A204.1 (cell line): Measurements from ENCODE around the gene IQCN.

Experiments used
- FAIRE-seq: peaks from 2 replicates; lab custom pipeline; 2012; peaks lifted over from hg19 to GRCh38; lab: Jason Lieb, UNC

The IQCN gene

DNA sequence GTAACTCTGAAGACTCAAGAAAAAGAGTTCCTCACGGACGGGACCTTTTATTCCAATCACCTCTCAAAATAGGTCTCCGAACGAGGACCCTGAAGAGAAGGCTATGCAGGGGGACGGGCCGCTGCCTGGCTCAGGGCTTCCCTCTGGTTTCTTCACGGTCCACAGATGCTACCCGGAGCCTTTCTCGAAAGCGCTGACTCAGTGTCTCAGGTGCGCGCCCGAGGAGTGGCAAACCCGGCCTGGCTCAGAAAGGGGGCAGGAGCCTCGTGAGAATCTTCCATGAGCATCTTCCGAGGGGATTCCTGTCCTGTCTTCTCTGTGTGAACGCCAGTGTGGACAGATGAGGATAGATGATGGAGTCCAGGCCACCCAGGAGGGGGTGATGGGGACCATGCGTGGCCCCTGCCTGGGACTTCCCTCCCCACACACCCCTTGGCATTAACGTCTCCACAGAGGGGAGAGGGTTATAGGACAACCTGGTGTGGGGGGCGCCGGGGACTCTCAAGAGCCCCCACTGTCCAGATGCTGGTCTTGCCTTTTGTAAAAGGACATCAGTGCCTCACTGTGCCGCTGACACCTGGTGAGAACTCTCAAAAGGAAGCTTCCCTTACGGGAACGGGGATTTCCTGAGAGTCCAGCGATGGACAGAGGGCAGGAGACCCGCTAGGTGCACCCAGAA lies 32.1 kb upstream of the IQCN start:
- FAIRE-seq: no peak

DNA sequence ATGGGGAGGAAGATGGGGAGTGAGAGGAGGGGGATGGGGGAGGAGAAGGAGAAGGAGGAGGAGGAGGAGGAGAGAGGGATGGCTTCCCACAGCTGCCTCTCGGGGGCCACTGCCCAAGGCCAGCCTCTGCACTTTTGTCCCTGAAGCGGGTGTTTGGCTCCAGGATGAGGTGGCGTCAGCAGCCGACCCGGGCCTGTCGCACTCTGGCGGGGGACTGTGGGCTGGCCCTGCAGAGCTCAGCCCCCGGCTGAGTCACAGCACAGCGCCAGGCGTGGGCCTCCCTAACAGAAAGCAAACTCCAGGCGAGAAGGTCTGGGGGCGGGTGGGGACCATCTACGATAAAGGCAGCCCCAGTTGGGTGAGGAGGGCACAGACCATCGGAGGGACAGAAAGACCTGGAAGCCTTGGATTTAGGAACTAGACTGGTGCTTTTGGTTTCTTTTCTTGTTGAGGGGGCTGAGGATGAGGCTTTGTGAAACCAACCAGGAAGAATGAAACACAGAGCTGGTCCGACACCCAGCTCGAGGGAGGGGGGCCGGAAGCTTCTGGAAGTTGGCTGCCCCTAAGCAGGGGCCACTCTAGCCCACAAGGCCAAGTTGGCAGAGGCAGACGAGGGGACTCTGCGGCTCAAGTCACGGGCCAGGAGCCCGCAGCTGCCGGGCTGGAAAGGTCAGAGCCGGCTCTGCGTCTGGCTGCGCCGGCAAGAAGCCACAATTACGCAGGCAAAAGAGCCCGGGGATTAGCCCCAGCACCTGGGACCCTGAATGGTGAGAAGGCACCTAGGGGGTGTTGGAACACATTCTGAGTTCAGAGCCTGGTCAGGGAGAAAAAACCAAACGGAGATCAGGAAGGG lies 30.4 kb upstream of the IQCN start:
- FAIRE-seq: no peak

DNA sequence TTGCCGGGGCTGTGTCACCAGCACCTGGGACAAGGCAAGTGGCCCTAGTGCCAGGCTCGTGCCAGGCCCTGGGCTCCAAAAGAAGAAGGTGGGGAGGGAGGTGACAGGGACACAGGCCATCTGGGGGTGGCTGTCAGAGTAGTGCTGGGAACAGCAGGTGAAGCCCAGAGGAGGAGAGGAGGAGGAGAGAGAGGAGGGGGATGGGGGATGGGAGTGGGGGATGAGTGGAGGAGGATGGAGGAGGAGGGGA lies 29.9 kb upstream of the IQCN start:
- no peak for FAIRE-seq

DNA sequence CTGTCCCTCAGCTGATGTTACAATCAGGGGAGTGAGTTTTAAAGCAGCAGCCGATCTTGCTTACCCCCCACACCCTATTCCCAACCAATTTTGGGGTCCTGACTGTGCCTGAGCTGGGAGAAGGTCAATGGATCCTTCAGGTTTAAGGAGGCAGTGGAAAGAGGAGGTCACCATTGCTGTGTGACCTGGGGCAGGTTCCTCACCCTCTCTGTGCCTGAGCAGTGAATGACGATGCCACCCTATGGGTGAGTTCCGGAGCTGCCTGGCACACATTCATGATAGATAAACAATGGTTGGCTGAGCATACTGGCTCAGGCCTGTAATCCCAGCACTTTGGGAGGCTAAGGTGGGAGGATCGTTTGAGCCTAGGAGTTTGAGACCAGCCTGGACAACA lies 27.5 kb upstream of the IQCN start:
- no peak for FAIRE-seq

DNA sequence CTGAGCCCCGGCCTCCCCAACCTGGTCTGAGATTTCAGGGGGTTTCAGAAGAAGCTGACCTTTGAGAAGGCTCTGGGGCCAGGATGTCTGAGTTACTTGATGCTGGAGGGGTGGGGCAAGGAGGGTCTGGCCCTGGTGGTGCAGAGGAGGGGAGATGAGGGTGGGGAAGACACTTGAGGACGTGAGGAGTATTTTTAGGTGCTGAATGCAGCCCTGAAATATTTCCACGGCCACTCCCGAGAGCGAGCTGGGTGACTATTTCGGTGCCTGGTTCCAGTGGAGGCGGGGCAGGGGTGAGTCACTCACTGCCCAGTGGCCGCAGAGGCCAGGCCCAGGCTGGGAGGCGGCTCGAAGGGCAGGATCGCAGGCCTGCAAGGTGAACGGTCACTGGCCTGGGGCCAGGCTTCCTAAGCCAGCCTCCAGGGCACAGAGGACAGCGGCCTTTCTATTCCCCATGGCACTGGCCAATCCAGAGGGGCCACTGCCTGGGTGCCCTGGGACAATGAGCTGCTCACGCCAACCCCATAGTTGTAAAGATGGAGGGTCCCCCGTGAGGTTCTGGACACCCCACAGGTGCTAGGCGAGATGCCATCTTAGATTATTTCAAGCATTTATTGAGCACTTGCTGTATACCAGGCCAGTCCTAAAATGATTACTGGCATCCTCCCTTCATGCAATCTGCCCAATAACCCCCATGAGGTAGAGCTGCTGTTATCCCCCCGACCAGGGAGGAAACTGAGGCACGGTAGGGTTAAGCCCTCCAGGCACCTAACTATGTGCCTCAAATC lies 26.9 kb upstream of the IQCN start:
- no peak for FAIRE-seq

DNA sequence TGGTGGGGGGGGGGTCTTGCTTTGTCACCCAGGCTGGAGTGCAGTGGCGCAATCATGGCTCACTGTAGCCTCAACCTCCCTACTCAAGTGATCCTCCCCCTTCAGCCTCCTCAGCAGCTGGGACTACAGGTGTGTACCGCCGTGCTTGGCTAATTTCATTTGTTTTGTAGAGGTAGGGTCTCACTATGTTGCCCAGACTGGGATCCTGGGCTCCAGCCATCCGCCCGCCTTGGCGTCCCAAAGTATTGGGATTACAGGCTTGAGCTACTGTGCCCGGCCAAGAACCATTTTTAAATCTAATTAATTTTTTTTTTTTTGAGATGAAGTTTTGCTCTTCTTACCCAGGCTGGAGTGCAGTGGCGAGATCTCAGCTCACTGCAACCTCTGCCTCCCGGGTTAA lies 25.4 kb upstream of the IQCN start:
- FAIRE-seq: no peak

DNA sequence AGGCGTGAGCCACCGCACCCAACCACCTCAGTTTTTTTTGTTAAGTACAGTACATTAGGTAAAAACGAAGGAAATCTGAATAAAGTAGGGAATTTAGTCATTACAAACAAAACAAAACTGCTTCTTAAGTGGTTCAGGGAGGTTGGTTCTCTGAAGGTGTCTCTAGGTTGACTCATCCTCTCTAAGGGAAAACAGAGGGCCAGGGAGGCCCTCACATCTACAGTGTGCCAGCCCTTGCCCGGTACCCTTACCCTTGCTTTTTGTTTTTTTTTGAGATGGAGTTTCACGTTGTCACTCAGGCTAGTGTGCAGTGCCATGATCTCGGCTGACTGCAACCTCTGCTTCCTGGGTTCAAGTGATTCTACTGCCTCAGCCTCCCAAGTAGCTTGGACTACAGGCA lies 24.3 kb upstream of the IQCN start:
- FAIRE-seq: no peak

DNA sequence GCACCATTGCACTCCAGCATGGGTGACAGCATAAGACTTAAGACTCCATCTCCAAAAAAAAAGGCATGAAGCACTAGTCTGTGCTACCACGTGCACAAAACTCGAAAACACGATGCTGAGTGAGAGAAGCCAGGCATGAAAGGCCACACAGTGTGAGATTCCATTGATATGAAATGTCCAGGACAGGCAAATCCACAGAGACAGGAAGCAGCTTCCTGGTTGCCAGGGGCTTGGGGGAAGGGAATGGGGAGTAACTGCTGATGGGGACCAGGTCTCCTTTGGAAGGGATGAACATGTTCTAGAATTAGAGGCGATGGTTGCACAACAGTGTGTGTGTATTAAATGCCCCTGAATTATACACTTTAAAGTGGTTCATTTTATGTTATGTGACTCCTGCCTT lies 23.1 kb upstream of the IQCN start:
- FAIRE-seq: no peak

DNA sequence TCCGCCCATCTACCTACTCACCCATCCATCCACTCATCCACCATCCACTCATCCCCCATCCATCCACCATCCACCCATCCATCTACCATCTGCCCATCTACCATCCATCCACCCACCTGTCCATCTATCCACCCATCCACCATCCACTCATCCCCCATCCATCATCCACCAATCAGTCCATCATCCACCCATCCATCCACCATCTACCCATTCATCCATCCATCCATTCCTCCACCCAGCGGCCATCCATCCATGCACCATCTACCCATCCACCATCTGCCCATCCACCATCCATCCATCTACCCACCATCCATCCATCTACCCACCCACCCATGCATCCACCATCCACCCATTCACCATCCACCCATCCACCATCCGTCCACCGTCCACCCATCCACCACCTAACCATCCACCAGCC lies 20.8 kb upstream of the IQCN start:
- no peak for FAIRE-seq

DNA sequence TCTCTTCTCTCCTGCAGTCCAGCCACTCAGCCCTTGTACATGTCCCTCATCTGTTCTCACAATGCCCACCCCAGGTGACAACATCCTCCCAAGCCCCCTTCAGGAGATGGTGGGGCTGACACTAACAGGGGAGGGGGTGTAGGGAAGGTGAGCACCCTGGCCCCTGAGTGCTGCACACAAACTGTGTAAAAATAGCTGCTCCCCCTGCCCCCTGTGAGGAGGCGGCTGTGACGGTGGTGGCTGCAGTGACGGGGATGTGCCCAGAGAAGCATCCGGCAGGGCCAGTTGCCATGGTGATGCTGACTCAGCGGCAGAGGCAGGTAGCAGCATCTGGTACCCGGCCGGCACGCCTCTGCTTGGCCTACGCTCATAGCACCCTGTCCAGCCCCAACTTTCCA lies 20.2 kb upstream of the IQCN start:
- FAIRE-seq: no peak

DNA sequence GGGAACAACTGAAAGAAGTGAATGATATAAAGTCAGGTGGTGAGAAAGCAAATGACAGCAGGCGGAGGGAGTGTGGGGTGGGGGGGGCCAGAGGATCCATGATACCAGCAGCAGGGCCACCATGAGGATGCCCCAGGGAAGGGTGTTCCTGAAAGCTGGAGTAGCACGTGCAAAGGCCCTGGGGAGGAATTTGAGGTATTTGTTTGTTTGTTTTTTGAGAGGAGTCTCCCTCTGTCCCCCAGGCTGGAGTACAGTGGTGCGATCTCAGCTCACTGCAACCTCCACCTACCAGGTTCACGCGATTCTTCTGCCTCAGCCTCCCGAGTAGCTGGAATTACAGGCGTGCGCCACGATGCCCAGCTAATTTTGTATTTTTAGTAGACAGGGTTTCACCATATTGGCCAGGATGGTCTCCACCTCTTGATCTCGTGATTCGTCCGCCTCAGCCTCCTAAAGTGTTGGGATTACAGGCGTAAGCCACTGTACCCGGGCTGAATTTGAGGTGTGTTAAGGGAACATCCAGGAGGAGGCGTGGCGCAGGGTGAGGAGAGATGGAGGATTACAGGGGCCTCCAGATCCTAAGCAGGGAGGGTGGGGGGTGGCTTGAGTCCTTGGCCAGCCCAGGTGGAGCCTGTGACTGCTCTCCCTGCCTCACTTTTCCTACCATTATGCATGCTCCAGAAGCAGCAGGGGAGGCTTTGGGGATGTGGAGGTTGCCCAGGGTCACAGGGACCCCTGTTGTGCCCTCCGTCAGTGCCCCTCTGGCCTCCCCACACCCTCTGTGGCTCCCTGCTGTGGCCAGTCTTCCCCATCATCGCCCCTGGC lies 19.6 kb upstream of the IQCN start:
- FAIRE-seq: no peak

DNA sequence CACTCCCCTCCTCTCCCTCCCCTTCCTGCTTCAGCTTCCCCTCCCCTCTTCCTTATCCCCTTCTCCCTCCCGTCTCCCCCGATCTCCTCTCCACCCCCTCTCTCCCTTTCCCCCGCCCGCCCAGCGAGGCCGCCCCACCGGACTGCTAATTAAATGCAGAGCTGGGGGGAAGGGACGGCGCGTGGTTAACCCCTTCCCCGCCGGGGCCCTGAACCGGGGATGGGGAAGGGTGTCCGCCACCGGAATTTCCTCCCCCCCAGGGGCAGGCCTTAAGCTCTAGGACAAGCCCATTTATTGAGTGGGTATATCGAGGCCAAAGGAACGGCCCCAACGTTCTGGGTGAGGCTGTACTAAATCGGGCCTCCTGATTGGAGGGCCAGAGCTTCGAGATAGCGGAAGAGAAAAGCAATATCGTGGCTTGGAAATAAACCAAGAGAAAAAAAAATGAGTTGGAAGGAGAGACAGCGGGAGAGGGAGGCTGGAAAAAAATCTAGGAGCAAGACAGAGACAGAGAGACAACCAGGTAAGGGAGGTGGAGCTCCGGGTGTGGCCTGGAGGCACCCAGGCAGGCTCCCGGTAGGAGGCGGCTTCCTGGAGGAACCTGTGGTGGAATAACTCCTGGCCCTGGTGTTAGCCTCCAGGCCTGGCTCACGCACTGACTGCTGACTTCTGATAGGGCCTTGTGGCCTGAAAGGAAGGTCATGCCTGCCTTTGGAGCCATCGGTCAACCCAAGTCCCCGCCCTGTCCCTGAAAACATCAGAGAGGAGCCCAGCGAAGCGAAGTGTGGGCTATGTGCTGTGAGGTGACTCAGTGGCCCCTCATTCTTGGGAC lies 18.8 kb upstream of the IQCN start:
- no peak for FAIRE-seq

DNA sequence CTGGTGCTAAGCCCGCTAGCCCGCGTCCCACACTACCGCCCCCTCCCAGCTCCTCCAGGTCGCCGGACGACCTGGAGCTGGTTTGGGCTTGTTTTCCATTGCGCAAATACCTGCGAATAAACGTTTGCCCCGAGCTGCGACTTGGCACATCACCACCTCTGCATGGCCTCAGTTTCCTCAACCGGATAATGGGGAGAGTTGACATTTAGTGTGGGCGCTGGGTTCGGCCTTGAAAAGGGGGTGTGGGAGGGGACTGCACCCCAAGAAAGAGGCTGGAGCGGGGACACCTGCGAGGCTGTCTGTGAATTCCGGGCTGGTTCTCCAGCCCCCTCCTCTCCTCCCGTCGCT lies 18.2 kb upstream of the IQCN start:
- no peak for FAIRE-seq

DNA sequence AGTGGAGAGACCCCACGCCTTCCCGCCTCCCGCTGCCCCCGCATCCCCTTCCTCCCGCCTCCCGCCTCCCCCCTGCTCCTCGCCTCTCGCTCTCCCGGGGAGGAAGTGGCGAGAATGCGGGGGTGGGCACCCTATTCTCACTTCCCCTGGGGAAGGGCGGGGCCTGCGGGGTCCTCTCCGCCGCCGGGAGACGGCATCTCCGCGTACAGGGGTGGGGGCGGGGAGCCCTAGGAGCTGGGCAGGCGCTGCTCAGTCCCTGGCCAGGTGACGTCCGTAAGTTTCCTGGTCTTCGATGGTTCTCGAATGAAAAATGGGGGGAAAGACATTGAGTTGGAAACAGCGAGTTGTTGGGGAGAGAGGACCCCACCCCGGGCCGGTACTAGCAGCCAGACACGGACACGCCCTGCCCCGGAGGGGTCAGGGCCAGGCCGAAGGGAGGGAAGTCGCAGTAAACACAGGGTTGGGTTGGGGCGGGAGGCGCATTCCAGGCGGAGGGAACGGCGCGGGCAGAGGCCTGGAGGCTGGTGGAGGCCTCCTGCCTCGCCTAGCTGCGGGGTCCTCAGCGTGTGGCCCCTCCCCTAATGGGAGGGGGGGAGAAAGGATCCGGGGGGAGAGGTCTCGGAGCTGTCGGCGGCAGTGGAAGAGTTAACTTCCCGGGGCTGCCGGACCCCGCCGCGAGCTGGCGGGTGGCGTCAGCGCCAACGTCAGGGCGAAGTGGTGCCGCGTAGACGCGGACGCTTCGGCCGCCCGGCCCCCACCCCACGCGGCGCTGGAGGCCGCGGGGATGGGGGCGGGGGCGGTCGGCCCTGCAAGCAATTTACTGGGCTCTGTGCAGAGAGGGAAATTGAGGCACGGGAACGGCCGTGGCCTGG lies 17.6 kb upstream of the IQCN start:
- FAIRE-seq: no peak

DNA sequence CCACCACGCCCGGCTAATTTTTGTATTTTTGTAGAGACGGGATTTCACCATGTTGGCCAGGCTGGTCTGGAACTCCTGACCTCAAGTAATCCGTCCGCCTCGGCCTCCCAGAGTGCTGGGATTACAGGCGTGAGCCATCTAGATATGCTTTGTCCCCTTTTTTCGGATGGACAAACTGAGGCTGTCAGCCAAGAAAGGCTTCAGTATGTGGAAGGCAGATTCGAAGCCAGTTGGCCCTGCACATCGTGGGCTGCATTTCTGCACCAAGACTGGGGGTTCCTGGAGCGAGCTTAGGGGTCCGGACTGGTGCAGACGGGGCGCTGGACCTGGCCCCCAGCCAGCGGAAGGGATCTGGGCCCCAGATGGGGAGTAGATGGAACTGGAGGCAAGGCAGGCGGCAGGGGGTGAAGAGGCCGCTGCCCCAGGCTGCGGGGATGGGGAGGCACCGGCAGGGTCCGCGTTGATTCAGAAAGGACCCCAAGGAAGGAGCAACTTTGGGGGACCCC lies 16.8 kb upstream of the IQCN start:
- no peak for FAIRE-seq

DNA sequence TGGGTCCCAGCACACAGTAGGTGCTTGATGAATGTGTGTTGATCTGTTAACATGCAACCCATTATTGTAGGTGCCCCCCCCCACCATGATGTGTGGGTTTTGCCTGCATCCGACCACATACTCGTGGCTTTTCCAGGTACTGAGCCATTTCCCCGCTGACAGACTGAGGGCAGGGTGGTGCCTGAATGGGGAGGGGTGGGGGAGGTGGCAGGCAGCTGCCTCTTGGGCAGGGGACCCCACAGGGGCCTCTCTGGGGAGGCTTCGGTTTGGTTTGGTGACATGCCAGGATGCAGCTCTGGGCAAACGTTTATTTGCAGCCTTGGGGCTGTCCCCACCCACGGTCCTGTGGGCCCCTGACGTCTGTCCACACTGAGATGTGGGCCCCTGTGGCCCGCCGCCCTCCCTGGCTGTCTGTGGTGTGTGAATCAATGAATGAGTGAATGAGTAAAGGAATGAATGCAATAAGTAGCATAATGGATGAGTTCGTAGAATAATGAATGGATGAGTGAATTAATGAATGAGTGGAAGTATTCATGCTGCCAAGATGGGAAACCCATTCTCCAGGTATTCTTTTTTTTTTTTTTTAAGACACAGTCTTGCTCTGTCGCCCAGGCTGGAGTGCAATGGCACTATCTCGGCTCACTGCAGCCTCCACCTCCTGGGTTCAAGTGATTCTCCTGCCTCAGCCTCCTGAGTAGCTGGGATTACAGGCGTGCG lies 16.2 kb upstream of the IQCN start:
- no peak for FAIRE-seq

DNA sequence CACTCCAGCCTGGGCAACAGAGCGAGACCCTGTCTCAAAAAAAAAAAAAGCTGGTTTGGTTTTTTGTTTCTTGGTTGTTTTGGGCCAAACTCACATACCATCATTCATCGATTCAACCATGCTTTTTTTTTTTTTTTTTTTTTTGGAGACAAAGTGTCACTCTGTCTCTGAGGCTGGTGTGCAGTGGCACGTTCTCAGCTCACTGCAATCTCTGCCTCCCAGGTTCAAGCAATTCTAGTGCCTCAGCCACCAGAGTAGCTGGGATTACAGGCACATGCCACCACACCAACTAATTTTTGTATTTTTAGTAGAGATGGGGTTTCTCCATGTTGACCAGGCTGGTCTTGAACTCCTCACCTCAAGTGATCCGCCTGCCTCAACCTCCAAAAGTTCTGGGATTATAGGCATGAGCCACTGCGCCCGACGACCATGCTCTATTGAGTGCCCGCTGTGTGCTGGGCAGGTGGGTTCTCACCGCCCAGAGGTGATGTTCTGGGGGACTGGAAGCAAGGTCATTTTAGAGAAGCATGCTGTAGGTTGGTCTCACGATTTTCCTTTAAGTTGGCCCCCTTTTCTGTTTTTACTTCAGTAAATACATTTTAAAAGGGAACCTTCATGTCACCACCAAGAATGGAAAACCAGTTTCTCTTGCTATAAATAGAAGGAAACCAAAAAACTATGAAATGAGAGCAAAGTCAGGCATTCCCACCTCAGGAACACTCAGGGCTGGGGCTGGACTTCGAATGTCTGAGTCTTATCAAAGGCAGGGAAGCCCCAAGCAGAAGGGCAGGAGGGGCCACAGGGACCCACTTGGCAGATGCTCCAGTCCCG lies 15.4 kb upstream of the IQCN start:
- FAIRE-seq: no peak

DNA sequence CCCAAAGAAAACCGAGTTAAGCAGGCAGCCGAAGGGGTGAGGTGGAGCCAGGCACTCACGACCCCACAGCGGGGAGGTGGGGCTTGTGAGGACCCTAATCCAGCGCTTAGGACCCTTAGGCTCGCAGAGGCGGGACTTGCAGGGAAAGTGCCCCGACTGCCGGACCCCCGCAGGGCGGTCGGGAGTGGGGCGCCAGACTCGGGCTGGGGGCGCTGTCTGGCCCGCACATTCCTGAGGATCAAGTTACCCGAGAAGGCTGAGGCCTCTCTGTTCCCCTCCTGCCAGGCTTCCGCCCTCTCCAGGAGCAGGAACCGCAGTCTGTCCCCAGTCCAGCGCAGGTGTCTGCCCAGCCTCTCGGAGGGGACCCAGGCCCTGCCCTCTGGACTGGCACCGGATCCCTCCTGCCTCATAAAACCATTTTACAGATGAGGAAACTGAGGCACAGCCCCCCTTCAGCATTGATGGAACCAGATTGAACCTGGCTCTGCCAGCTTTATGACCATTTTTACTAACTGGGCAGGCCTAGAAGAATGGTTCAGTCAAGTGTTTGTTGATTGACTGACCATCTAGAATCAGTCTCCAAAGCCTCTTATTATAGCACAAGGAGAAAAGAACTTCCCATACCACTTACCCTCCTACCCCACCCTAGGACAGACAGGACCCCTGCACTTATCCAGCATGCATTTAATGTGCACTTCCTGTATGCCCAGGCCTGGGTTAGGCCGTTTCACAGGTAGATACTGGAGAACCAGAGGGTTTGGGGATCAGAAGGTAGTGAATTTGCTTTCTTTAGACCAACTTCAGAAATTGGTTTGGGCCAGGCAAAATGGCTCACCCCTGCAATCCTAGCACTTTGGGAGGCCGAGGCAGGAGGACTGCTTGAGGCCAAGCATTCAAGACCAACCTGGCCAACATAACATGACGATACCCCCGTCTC lies 13.9 kb upstream of the IQCN start:
- FAIRE-seq: no peak
